GM21723 (cell line): ENCODE measurements around the gene URB2.
A peak's percentile ranks its signal among the peaks of the same experiment; 100 is the strongest.

ENCODE experiments used
- ATAC-seq: cut with Tn5 transposase; IDR thresholded peaks from one replicate; pipeline ENCODE4 v1.9.1; 2021; ENCODE audit warnings: mild to moderate bottlenecking, moderate library complexity; ENCODE audit not compliant: unreplicated experiment

Gene URB2

GRCh38 chr1:229643996-229644745 lies 18.1 kb downstream of the URB2 start:
- no peak for ATAC-seq

GRCh38 chr1:229645324-229645993 lies 19.4 kb downstream of the URB2 start:
- no peak for ATAC-seq

- ATAC-seq = no peak
Observed at GRCh38 chr1:229648406-229648805, 22.4 kb downstream of the URB2 start.

GRCh38 chr1:229650045-229650444 lies 24.0 kb downstream of the URB2 start:
- no peak for ATAC-seq

- ATAC-seq = no peak
Observed at GRCh38 chr1:229651546-229651945, 25.5 kb downstream of the URB2 start.

GRCh38 chr1:229653420-229653819 lies 27.4 kb downstream of the URB2 start:
- no peak for ATAC-seq

- ATAC-seq = no peak
Observed at GRCh38 chr1:229655781-229656180, 29.7 kb downstream of the URB2 start.

GRCh38 chr1:229657993-229658755 lies 32.1 kb downstream of the URB2 start:
- peak; percentile 49 for ATAC-seq

- peak; percentile 85 for ATAC-seq
Observed at GRCh38 chr1:229661022-229661877, 35.2 kb downstream of the URB2 start.

- ATAC-seq = no peak
Observed at GRCh38 chr1:229661897-229662296, 35.9 kb downstream of the URB2 start.

GRCh38 chr1:229664133-229664689 lies 38.2 kb downstream of the URB2 start:
- ATAC-seq = no peak

- no peak for ATAC-seq
Observed at GRCh38 chr1:229665912-229666558, 40.0 kb downstream of the URB2 start.

- ATAC-seq = no peak
Observed at GRCh38 chr1:229666585-229666984, 40.5 kb downstream of the URB2 start.

GRCh38 chr1:229669333-229669732 lies 43.3 kb downstream of the URB2 start:
- ATAC-seq = no peak

GRCh38 chr1:229671310-229671709 lies 45.3 kb downstream of the URB2 start:
- ATAC-seq = no peak

GRCh38 chr1:229672246-229672645 lies 46.2 kb downstream of the URB2 start:
- no peak for ATAC-seq

- ATAC-seq = no peak
Observed at GRCh38 chr1:229674042-229674441, 48.0 kb downstream of the URB2 start.

GRCh38 chr1:229675396-229675795 lies 49.3 kb downstream of the URB2 start:
- ATAC-seq = no peak

GRCh38 chr1:229685149-229685548 lies 59.1 kb downstream of the URB2 start:
- no peak for ATAC-seq

- ATAC-seq = no peak
Observed at GRCh38 chr1:229689273-229689672, 63.2 kb downstream of the URB2 start.
